GM18520 (cell line): ENCODE measurements around the gene BCHE.

Experiments
- ATAC-seq: cut with Tn5 transposase; IDR thresholded peaks from one replicate; pipeline ENCODE4 v1.9.1; 2021; ENCODE audit not compliant: unreplicated experiment

Gene BCHE

GRCh38 chr3:165837058-165837525, at the start of gene BCHE:
Gene BCHE (minus strand): TSS chr3:165837423. CDS start chr3:165831033, 6,390 bp downstream.
- ATAC-seq: no peak

GRCh38 chr3:165885558-165886270, 48.5 kb upstream of the BCHE start:
- no peak for ATAC-seq

- ATAC-seq: no peak
Measured at GRCh38 chr3:165884518-165884917, 47.3 kb upstream of the BCHE start.

- no peak for ATAC-seq
Measured at GRCh38 chr3:165883863-165884478, 46.7 kb upstream of the BCHE start.

- no peak for ATAC-seq
Measured at GRCh38 chr3:165883117-165883516, 45.9 kb upstream of the BCHE start.

GRCh38 chr3:165875644-165876043, 38.4 kb upstream of the BCHE start:
- no peak for ATAC-seq

- no peak for ATAC-seq
Measured at GRCh38 chr3:165874663-165875489, 37.7 kb upstream of the BCHE start.

- ATAC-seq: no peak
Measured at GRCh38 chr3:165868088-165868487, 30.9 kb upstream of the BCHE start.

- no peak for ATAC-seq
Measured at GRCh38 chr3:165859061-165859460, 21.8 kb upstream of the BCHE start.

GRCh38 chr3:165855581-165855980, 18.4 kb upstream of the BCHE start:
- ATAC-seq: no peak

- no peak for ATAC-seq
Measured at GRCh38 chr3:165854696-165855095, 17.5 kb upstream of the BCHE start.

- ATAC-seq: no peak
Measured at GRCh38 chr3:165852711-165853110, 15.5 kb upstream of the BCHE start.

- ATAC-seq: no peak
Measured at GRCh38 chr3:165852191-165852590, 15.0 kb upstream of the BCHE start.

GRCh38 chr3:165846056-165846455, 8.8 kb upstream of the BCHE start:
- ATAC-seq: no peak

GRCh38 chr3:165839296-165840076, 2.3 kb upstream of the BCHE start:
- ATAC-seq: no peak

GRCh38 chr3:165837801-165838200, 578 bp upstream of the BCHE start:
- no peak for ATAC-seq

- ATAC-seq: no peak
Measured at GRCh38 chr3:165835431-165835830, 1.8 kb downstream of the BCHE start.

- no peak for ATAC-seq
Measured at GRCh38 chr3:165830746-165831145, 6.5 kb downstream of the BCHE start.

- ATAC-seq: no peak
Measured at GRCh38 chr3:165827883-165828282, 9.3 kb downstream of the BCHE start.

GRCh38 chr3:165827233-165827632, 10.0 kb downstream of the BCHE start:
- ATAC-seq: no peak

GRCh38 chr3:165820671-165821123, 16.5 kb downstream of the BCHE start:
- ATAC-seq: peak; percentile 86
